Mesenteric fat pad (tissue), 1 donor: ENCODE data around the gene NID2. TPM values are rescaled to one million over a fixed set of nuclear protein-coding genes. Genes with fewer than 3 reads are reported as not detected.

ENCODE experiments used
- DNase-seq: peaks from one replicate; pipeline ENCODE4 v3.0.0-alpha.2; 2020; ENCODE audit warnings: low spot score
- total RNA-seq: library from RNA; stranded (reverse); fragmentation: NEBNext Ultra II Directional; extraction: Animal tissue kit (Norgen Biotek cat#: 25700); gene quantifications from one replicate; pipeline ENCODE4 v1.2.1, GENCODE V29; 2021
- donor health status: DM: yes; HTN: yes; CAD: no.

The NID2 gene
- total RNA-seq, 1 donor from 2014 or later = 66.2 TPM

DNA sequence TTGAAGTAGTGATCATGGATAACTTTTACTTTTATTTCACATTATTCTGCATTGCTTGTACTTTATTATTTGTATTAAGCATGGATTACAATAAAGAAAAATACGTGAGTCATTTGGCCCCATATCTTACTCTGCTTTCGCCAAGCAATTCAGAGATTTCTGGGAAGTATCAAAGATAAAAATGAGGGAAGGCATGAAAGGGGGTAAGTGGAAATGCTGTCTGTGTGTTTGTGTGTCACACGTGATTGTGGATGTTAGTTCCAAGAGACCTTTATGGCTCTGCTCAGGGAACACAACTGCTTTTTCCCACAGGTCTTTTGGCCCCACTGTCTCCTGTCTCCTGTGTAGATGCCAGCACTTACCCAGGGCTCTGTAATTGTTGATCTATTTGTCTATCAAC lies 10.5 kb downstream of the NID2 start:
- DNase-seq = no peak

DNA sequence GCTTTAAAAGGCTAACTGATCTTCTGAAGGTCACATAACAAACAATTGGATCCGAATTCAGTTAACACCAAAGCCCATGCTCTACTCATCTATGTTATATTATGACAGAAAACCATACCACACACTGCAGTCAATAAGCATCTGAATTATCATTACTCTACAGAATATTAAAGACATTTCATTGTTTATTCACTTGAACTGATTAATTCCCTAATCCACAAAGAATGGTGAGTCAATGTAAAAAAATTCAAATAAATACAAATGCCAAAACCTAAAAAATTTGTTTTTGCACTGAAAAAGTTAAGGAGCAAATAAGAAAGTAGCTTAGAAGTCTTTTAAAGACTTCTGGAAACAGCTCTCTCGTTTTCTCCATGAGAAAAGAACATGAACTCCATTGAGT lies 13.7 kb downstream of the NID2 start:
- no peak for DNase-seq

DNA sequence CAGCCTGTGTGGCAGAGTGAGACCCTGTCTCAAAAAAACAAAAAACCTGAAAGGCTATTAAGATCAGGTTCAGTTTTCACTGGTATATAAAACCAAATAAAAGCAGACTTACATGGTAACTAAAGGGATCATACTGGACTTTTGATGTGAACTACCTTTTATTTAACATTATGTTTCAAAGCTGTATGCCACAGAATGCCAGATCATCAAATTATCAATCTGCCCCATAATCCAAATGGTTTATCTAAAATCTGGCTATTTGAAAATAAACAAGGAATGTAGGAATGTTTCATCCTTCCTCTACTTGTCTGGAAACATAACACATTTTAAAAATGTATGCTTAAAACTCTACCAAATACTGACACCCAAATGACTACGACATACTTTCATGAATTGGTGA lies 14.2 kb downstream of the NID2 start:
- DNase-seq = no peak

DNA sequence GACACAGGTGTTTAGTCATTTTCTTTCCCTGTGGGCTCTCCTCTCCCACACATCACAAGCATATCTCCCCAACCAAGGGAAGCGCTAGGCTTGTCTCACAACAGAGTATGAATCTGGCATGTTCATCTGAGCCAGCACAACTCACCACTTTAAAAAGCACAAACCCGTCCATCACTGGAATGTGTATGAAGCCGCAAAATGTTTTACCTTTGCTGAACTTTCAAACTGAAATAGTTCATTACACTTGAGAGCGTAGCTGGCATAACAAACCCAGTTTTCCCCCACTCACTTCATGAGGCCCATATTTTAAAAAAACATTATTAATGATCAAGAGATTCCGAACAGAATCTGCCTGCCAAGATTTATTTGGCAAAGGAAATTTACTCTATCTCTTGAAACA lies 15.8 kb downstream of the NID2 start:
- no peak for DNase-seq

DNA sequence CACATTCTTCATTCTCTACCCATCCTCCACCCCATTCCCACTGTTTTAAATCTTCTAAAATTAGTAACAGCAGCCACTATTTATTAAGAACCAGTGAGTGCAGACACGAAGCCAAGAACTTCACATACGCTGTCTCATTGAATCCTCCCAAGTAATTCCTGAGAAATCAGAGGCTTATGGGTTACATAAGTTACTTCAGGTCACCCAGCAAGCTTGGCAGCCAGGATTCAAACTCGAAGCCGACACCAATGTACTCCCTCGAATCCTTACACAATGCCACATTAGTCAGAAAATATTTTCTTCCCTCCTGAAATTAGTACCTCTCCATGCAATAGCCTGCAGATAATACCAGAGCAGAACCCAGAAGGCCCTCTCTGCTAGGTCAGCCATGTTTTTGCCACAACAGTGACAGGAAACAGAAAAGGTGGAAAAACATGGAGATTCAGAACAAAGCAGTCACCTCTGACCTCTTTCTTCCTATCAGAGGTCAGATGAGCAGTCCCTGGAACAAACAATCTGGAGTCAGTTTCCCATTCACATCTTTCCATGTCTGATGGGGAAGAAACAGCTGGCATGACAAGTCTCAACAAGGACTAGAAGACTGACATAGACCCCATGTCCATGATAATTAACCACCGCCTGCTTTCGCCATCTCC lies 16.4 kb downstream of the NID2 start:
- DNase-seq = no peak

DNA sequence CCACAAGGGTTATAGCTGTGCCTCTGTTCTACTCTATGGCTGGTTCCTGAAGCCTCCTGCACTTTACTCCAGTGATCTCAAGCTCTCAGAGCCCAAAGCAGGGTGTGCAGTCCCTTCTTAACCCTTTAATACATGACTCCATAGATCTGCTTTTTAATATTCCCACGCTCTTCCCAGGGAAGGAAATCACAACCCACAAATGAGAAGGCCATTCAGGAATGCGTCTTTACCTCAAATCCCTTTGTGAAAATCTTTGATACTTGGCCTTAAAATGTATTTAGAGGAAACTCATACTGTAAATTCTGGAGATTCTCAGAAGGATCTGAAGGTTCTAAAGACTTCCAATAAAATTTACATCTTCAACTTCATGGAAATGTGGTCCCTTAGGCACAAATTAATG lies 17.0 kb downstream of the NID2 start:
- DNase-seq = no peak

DNA sequence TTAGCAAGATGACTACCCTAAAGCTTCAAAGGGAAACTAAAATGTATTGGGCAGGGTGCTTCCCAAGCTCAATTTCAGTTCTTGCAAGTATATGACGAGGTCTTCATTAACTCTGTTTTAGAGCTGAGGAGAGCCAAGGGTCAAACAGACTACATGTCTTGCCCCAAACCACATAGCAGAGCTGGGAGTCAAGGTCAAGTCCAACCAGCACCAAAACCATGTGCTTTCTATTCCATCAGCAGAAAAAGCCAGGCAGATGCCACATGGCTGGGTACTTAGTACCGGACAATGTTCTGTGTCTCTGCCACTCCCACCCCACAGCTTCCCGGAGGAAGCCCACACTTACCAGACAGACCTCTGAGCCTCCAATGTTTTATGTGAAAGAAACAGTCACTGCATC lies 17.6 kb downstream of the NID2 start:
- no peak for DNase-seq

DNA sequence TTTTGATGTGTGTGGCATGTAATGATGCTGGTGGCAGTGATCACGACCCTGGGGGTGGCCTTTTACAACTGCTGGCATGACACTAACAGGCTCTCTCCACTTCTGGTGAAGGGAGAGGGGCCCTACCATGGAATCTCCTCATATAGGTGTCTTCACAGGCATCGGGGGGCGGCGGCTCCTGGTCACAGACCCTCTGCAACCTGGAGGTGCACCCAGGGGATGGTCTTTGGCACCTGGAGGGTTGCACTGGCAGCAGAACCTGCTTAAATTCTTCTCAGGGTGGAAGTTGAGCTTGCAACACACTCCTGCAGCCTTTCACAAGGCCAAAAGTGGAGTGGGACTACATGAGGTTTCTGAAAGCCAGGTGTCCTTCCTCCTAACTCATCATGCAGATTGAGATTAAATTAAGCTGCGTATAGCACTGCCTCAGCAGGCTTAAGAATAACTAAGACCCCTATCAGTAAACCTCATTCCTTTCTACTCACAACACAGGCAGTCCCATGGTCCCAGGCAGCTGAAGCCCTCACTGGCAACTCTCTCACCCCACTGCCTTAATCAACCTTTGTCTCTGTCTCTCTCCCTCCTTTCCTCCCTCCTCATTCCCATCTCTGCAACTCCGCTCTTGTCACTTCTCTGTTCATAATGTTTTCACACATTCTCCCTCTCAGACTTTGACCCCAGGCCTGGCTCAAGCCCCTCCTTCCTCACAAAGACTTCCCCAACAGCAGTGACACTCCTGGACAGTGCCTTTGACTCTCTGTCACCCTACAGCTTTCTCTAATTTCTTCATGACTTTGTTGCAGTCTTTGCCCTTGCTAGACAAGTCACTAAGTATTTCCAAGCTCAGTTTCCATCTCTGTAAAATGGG lies 18.9 kb downstream of the NID2 start:
- DNase-seq = no peak

DNA sequence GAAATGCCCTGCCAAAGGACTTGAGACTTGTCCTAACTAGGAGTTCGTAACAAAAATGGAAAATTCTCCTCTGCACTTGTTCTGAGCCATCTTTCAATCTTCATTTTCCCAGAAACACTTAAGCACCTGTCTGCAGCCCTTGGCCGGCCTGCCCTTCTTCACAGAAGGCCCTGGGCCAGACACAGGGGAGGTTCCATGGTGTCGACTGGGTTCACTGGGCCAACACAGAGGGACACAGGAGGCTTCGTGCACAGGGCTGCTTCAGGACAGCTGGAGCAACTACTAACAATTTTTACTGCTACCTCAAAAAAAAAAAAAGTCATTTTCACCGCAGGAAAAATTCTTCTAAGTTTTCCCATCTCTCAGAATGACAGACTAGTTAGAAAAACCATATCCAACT lies 19.6 kb downstream of the NID2 start:
- no peak for DNase-seq

DNA sequence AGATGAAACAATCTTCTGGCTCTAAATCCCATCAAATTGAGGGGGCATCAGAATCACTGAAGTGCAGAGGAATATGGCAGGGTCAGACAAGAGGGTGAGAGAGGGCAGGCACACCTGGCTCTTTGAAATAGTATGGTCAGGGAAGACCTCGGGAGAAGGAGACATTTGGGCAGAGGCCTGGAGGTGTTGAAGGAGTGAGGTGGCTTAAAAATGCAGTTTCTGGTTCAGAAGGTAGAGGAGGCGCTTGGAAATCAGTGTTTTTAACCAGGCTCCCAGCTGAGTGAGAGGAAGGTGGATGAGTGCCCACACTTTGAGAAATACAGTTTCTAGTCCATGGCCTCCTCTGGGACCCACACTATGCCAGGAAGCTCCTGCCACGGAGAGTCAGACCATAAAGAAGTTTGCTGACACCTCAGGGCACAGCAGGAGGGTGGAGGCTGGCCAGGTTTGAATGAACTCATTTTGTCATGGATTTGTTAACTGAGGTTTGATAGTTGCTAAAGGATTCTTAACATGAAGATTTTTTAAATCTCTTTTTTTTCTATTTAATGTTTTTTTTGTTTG lies 20.1 kb downstream of the NID2 start:
- DNase-seq = no peak

DNA sequence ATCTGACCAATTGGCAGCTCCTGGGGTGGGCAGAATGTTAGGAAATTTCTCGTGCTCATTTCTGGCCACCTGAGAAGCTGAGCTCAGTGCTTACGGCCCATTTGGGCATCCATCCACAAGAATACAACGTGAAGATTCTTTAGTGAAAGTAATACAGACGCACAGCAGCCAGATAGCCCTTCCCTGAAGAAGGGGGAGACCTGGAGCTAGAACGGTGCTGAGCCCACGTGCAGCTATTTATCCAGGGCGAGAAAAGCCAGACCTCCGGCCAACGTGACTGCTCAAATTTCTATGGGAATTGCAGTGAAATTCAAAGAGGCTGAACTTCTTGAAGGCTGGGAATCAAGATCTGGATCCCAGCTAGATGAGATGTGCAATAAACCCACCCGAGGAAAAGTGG lies 20.7 kb downstream of the NID2 start:
- no peak for DNase-seq

DNA sequence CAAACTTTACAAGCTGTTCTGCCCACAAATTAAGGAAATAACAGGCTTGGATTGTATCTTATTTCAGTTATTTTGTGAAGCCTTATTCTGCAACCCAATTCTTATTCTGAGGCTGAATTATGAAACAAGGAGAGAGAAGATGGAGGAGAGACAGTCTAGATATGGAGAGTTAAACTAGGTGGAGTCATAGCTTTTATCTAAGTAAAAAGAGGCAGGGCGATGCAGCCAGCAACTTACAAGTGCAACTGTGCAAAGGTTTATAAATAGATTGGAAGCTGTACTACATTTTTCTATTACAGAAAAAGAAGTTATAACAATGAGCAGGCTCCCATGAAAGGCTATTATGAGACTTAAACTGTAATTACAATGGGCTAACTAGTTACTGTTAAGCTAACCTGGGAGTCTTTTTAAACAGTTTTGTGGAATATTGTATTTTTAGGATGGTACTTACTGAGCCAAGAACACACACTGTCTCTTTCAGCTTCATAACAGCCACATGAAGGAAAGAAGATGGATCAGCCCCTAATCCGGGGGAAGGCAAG lies 22.4 kb downstream of the NID2 start:
- DNase-seq = no peak

DNA sequence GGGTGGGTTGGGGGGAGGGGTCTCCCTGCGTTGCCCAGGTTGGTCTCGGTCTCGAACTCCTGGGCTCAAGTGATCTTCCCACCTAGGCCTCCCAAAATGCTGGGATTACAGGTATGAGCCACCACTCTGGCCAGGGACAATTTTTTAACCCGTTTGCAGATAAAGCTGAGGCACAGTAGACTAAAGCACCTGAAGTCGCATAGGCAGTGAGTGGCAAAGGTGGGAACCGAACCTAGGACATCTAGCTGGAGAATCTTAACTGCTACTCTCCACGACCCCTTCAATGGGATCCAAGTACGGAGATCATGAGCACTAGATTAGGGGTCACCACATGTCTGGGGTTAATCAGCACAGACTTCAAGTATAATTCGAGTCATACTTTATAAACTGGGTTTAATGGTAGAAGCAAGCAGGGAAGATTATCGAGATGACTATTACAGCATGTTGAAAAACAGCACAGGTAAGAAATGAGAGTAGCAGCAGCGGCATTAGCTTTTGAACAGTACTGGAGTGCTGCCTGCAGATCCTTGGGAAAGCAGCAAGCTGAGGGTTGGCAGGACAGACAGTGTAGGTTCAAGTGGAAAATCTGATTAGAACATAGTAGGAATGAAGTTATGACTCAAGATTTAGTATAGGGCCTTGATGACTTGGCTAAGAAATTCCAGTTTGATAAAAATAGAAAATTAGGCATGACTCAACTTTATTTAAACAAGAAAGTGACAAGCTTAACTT lies 23.9 kb downstream of the NID2 start:
- no peak for DNase-seq

DNA sequence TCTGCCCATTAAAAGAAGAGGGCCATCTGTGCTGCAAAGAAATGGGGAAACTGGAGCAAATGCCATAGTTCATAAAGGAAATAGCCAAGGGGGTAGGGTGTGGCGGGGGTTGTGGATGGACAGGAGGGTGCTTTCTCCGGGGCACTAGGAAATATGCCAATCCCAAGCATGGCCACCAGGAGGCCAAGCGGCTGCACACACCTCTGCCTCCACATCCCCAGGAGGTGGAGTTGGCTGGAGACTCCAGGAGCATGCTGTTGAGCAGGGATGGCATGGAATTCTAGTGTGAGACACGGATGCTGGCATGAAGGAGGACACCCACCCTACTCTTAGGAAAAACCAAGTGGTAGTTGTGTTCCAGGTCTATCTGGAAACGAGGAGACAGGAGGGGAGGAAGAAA lies 25.2 kb downstream of the NID2 start:
- DNase-seq = no peak

DNA sequence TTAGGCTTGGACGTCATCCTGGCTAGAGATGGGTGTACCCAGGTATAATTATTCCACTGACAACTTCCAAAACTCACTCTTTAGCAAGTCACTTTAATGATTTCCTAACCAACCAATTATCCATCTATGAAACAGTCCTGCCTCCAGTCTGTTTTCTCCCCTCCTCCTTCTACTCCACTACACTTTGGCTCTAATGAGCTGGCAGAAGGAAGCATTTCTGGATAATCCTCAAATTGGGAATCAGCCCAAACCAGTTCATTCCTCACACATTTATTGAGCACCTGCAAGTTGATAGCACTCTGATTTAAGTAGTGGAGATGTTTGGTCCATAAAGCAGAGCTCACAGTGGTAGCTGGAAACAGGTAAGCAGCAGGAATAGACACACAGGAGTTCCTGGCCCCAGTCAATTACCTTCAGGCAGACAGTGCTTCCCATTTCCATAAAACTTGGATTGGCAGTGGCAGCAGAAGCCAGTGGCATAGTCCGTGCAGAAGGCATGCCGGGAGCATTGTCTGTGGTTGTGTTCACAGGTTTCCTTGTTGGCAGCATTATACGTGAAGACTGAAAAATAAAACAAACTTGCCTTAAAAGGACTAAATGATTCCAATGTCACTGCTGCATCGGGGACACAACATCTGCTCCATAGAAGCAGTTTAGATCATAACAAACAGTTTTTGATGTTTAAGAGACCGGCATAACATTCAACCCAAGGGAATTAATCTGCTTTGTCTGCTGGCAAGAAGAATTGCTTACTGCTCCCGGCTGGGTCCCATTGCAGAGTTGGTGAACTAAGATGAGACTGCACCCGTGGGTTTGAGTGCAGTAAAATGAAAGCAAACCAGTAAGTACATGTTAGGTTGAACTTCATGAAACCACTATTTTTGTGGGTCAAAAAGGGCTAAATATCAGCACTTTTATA lies 26.2 kb downstream of the NID2 start:
- no peak for DNase-seq

DNA sequence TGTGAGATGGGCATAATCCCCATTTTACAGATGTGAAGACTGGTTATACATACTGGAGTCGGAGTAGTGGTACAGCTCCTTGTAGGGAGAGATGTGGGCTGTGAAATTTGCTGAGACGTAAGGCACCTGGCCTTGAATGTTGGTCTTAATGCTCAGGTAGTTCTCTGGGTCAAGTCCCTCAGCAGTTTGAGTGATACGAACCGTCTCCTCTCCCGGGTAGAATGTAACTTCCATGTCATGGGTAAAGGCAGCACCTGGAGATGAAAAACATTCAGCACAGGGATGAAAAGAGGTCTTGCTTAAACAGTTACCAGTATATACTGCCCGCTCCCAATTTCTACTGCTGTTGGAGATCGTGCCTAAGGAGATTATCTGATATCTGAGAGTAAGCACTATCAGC lies 28.3 kb downstream of the NID2 start:
- no peak for DNase-seq

DNA sequence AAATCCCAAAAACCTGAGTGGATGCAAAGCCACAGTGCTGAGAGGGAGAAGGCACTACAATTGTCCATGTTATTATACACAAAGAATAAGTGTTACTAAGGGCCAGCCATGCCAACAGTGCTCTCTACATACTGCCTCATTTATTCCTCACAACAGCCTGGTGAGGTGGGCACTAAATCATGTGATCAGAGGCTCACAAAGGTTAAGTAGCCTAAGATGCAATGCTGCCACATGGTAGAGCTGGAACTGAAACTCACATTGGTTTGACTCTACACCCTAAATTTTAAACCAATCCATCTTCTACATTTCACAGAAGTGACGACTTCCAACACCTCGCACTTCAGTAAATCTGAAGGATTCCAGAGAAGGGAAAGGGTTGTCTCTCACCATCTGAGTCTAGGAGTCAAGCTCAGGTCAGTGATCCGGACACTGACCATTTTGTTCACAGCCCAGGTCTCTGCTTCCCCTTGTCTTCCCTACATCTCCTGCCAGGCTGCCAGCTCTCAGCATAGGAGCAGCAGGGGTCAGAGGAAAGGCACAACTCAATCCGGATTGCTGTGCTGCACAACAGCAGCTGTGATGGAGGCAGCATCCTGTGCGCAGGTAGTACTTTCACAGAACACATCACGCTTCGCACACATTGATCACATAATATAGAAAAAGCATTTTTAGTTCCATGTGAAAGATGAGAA lies 29.6 kb downstream of the NID2 start:
- no peak for DNase-seq

DNA sequence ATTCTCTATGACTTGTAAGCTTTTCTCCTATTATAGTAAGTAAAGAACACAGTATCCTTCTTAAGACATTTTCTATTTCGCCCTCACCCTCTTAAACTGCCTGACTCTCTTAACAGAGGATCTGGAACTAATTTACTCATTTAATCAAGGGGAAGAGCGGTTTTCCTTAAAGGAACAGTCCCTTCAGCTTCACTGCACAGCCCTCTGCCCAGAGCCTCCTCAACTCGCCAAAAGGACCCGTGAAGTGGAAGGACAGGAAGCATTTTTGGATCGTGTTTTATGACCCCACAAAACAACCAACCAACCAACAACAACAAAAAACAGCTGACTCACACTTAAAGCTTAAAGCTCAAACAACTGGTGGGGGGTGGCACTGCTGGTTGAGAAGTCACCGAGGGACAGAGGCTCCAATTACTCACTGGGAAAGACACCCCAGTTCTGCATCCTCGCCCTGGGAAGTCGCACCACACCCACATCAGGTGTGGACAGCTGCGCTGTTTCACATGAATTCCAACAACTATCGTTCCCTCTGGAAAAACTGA lies 35.7 kb downstream of the NID2 start:
- DNase-seq = no peak

DNA sequence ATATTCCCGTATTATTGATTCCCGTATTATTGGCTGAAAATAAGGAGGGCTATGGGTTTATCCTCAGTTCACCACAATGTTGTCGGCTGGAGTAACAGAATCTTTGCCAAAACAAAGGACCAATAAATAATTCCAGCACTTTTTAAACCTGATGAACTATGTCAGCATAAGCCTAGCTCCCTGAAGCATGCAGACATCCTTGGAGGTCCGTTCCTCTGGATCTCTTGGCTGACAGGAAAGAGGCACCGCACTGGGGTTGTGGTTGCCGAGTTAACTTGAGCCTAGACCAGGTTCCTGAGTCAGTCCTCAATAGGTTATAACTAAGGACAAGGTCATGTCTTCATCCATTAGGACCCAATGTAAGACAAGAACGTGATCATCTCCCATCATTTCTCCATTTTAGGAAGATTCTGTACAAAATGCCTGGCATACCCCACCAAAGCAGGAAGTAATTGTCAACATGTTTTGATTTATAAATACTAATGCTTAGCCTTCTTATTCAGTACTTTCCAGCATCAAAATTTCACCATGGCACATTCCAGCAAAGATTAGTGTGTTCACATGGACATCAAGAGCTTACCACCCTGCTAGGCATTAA lies 36.6 kb downstream of the NID2 start:
- no peak for DNase-seq
